ENCODE measurements around the gene MAPK8IP3.

The MAPK8IP3 gene

GRCh38 chr16:1705688-1706385 lies at the start of gene MAPK8IP3:
Gene MAPK8IP3, plus strand, starts transcription at chr16:1706195. Its CDS starts 145 bp downstream, at chr16:1706340.
- DNase-seq = peak; percentile 90

GRCh38 chr16:1656808-1657617 lies 49.0 kb upstream of the MAPK8IP3 start:
- DNase-seq = no peak

GRCh38 chr16:1657841-1658240 lies 48.2 kb upstream of the MAPK8IP3 start:
- no peak for DNase-seq

- no peak for DNase-seq
Observed at GRCh38 chr16:1659031-1659430, 47.0 kb upstream of the MAPK8IP3 start.

- DNase-seq = no peak
Observed at GRCh38 chr16:1661826-1662225, 44.2 kb upstream of the MAPK8IP3 start.

GRCh38 chr16:1662543-1662942 lies 43.5 kb upstream of the MAPK8IP3 start:
- DNase-seq = no peak

GRCh38 chr16:1665829-1666228 lies 40.2 kb upstream of the MAPK8IP3 start:
- no peak for DNase-seq

GRCh38 chr16:1666316-1666715 lies 39.7 kb upstream of the MAPK8IP3 start:
- DNase-seq = no peak

- DNase-seq = no peak
Observed at GRCh38 chr16:1667271-1667670, 38.7 kb upstream of the MAPK8IP3 start.

- DNase-seq = no peak
Observed at GRCh38 chr16:1667916-1668315, 38.1 kb upstream of the MAPK8IP3 start.

GRCh38 chr16:1668612-1669319 lies 37.2 kb upstream of the MAPK8IP3 start:
- no peak for DNase-seq

GRCh38 chr16:1669698-1670097 lies 36.3 kb upstream of the MAPK8IP3 start:
- no peak for DNase-seq

- DNase-seq = no peak
Observed at GRCh38 chr16:1670371-1670770, 35.6 kb upstream of the MAPK8IP3 start.

GRCh38 chr16:1670866-1671265 lies 35.1 kb upstream of the MAPK8IP3 start:
- DNase-seq = no peak

GRCh38 chr16:1673424-1674151 lies 32.4 kb upstream of the MAPK8IP3 start:
- no peak for DNase-seq

GRCh38 chr16:1674306-1674705 lies 31.7 kb upstream of the MAPK8IP3 start:
- no peak for DNase-seq

GRCh38 chr16:1674751-1675664 lies 31.0 kb upstream of the MAPK8IP3 start:
- DNase-seq = no peak

GRCh38 chr16:1676661-1677060 lies 29.3 kb upstream of the MAPK8IP3 start:
- no peak for DNase-seq

- no peak for DNase-seq
Observed at GRCh38 chr16:1677339-1677738, 28.7 kb upstream of the MAPK8IP3 start.

- DNase-seq = peak; percentile 98
Observed at GRCh38 chr16:1677942-1678499, 28.0 kb upstream of the MAPK8IP3 start, which contains the start of gene JPT2. Gene JPT2, plus strand, starts transcription at chr16:1678279. Its CDS starts 34 bp downstream, at chr16:1678313.

GRCh38 chr16:1678500-1679098 lies 27.4 kb upstream of the MAPK8IP3 start:
- DNase-seq = peak; percentile 51
